Left ventricle myocardium inferior (tissue), 1 donor: ENCODE measurements around the gene ZNF648. TPM values are rescaled to one million over a fixed set of nuclear protein-coding genes. Genes with fewer than 3 reads are reported as not detected.

ENCODE experiments used
- DNase-seq: peaks from one replicate; pipeline ENCODE4 v3.0.0-alpha.2; 2020
- H3K27ac ChIP-seq: fragments of 200-600 bp; replicated peaks from 2 replicates; pipeline ENCODE4 v1.8.0; 2021
- H3K27me3 ChIP-seq: fragments of 200-600 bp; 2 replicates; pipeline ENCODE4 v1.8.0; 2021; ENCODE audit warnings: low read depth
- H3K36me3 ChIP-seq: fragments of 200-600 bp; 2 replicates; pipeline ENCODE4 v1.8.0; 2021
- H3K4me1 ChIP-seq: fragments of 200-600 bp; 2 replicates; pipeline ENCODE4 v1.8.0; 2021
- H3K4me3 ChIP-seq: fragments of 200-600 bp; 2 replicates; pipeline ENCODE4 v1.8.0; 2021; ENCODE audit warnings: mild to moderate bottlenecking, moderate library complexity
- H3K9me3 ChIP-seq: fragments of 200-600 bp; replicated peaks from 2 replicates; pipeline ENCODE4 v1.8.0; 2021
- CTCF ChIP-seq: fragments of 200-600 bp; IDR thresholded peaks from 2 replicates; pipeline ENCODE4 v1.8.0; 2021; ENCODE audit warnings: antibody characterized with exemption, mild to moderate bottlenecking, borderline replicate concordance
- intact Hi-C: fragments of 100-400 bp; cut with micrococcal nuclease; formaldehyde crosslinking; loops from one replicate; pipeline ENCODE4 v1.11.0; 2022
- total RNA-seq: library from RNA; stranded (reverse); fragmentation: NEBNext Ultra II Directional; extraction: Animal tissue kit (Norgen Biotek cat#: 25700); gene quantifications from one replicate; pipeline ENCODE4 v1.2.1, GENCODE V29; 2021
- donor health status: DM: no; HTN: yes; CAD: no; lungs with severe emphysema.

Gene ZNF648
- total RNA-seq, 1 donor from 2014 or later, result not detected

- Histone ChIP-seq H3K27ac (no peak overlapping the region), H3K36me3 (no peaks in the 10 kb centered on the region), H3K4me1 (no peaks in the 10 kb centered on the region), H3K9me3 (no peaks in the 10 kb centered on the region), H3K4me3 (no peak overlapping the region), H3K27me3 (peaks cover under 1% of the 10 kb centered on the region)
- intact Hi-C loops, result no loop called here
- DNase-seq, result no peak
- TF ChIP-seq CTCF, result no peak
Measured at GRCh38 chr1:182091083-182091482, 29.6 kb upstream of the ZNF648 start.

- intact Hi-C loops, result loop anchor here (5.0 to 10.0 kb wide), 2 partner anchors 309 to 697 kb away; partner anchors contain the start of gene NPL
- no peak overlapping the region for H3K27ac ChIP-seq
- no peak for DNase-seq
Measured at GRCh38 chr1:182087719-182088350, 26.3 kb upstream of the ZNF648 start.

GRCh38 chr1:182087304-182087703, 25.8 kb upstream of the ZNF648 start:
- intact Hi-C loops, result loop anchor here (5.0 to 10.0 kb wide), 2 partner anchors 310 to 697 kb away; partner anchors contain the start of gene NPL
- H3K4me1 ChIP-seq, result peaks cover 5% of the 10 kb centered on the region
- no peaks in the 10 kb centered on the region for H3K36me3 ChIP-seq
- DNase-seq, result no peak
- H3K27ac ChIP-seq, result no peak overlapping the region
- H3K27me3 ChIP-seq, result no peaks in the 10 kb centered on the region
- no peak for TF ChIP-seq CTCF
- H3K4me3 ChIP-seq, result no peak overlapping the region
- no peaks in the 10 kb centered on the region for H3K9me3 ChIP-seq

More at GRCh38 chr1:182087719-182088350, 26.3 kb upstream of the ZNF648 start:
- TF ChIP-seq CTCF, result no peak
- Histone ChIP-seq H3K27me3 (no peaks in the 10 kb centered on the region), H3K4me3 (no peak overlapping the region), H3K4me1 (peaks cover 5% of the 10 kb centered on the region), H3K9me3 (no peaks in the 10 kb centered on the region), H3K36me3 (no peaks in the 10 kb centered on the region)

GRCh38 chr1:182086620-182087019, 25.1 kb upstream of the ZNF648 start:
- no peak for TF ChIP-seq CTCF
- DNase-seq, result no peak
- intact Hi-C loops, result loop anchor here (5.0 to 10.0 kb wide), 2 partner anchors 311 to 698 kb away; partner anchors contain the start of gene NPL
- no peak overlapping the region for H3K4me3 ChIP-seq
- no peaks in the 10 kb centered on the region for H3K36me3 ChIP-seq
- no peak overlapping the region for H3K27ac ChIP-seq
- peaks cover 5% of the 10 kb centered on the region for H3K4me1 ChIP-seq
- no peaks in the 10 kb centered on the region for H3K9me3 ChIP-seq
- no peaks in the 10 kb centered on the region for H3K27me3 ChIP-seq

GRCh38 chr1:182086136-182086535, 24.6 kb upstream of the ZNF648 start:
- H3K36me3 ChIP-seq, result no peaks in the 10 kb centered on the region
- no peak for TF ChIP-seq CTCF
- peaks cover 5% of the 10 kb centered on the region for H3K4me1 ChIP-seq
- no peak overlapping the region for H3K4me3 ChIP-seq
- no peak for DNase-seq
- H3K9me3 ChIP-seq, result no peaks in the 10 kb centered on the region
- no peak overlapping the region for H3K27ac ChIP-seq
- intact Hi-C loops, result loop anchor here (5.0 to 10.0 kb wide), 2 partner anchors 311 to 699 kb away; partner anchors contain the start of gene NPL
- no peaks in the 10 kb centered on the region for H3K27me3 ChIP-seq
